Measurements from ENCODE around the gene ZNF763. TPM values are rescaled to one million over a fixed set of nuclear protein-coding genes. Genes with fewer than 3 reads are reported as not detected.
"Not testable (repeated sequence)": the region's sequence is repeated elsewhere in the genome, so short reads cannot be mapped to it uniquely, and the experiment has no call there.

Gene ZNF763
- total RNA-seq, 1 experiment from 2014 or later: 0.39 TPM

DNA sequence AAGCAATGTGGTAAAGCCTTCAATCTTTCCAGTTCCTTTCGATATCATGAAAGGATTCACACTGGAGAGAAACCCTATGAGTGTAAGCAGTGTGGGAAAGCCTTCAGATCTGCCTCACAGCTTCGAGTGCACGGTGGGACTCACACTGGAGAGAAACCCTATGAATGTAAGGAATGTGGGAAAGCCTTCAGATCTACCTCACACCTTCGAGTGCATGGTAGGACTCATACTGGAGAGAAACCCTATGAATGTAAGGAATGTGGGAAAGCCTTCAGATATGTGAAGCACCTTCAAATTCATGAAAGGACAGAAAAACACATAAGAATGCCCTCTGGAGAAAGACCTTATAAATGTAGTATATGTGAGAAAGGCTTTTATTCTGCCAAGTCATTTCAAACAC lies 15.6 kb upstream of the ZNF763 start:
- no peak for ATAC-seq
- intact Hi-C loops (cut with micrococcal nuclease; ENCODE audit: unreplicated experiment): no loop called here
- Histone ChIP-seq H3K9me3 (ENCODE audit: control insufficient read depth, insufficient read depth, low read depth, low read length) (peaks cover 77% of the 10 kb centered on the region), H3K4me1 (ENCODE audit: control insufficient read depth, insufficient read depth, low read length) (no peaks in the 10 kb centered on the region), H3K27ac (ENCODE audit: low read length) (no peak overlapping the region), H3K27me3 (ENCODE audit: control insufficient read depth, insufficient read depth, low read length) (no peaks in the 10 kb centered on the region), H3K36me3 (ENCODE audit: control insufficient read depth, insufficient read depth, low read length) (peaks cover 3% of the 10 kb centered on the region; the same call in 1 of the 2 replicates), H3K4me3 (ENCODE audit: low read depth in 2 of 2, low read length in 2 of 2) (no peak overlapping the region)
- CTCF ChIA-PET: no interaction called here
- DNase-seq (ENCODE audit: low read depth, low spot score): no peak
- BruUV-seq (replicated peaks): no TSS peak
- TF ChIP-seq, protein P1, sequence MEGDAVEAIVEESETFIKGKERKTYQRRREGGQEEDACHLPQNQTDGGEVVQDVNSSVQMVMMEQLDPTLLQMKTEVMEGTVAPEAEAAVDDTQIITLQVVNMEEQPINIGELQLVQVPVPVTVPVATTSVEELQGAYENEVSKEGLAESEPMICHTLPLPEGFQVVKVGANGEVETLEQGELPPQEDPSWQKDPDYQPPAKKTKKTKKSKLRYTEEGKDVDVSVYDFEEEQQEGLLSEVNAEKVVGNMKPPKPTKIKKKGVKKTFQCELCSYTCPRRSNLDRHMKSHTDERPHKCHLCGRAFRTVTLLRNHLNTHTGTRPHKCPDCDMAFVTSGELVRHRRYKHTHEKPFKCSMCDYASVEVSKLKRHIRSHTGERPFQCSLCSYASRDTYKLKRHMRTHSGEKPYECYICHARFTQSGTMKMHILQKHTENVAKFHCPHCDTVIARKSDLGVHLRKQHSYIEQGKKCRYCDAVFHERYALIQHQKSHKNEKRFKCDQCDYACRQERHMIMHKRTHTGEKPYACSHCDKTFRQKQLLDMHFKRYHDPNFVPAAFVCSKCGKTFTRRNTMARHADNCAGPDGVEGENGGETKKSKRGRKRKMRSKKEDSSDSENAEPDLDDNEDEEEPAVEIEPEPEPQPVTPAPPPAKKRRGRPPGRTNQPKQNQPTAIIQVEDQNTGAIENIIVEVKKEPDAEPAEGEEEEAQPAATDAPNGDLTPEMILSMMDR (IDR thresholded peaks at IDR 0.05): no peak
- TF ChIP-seq, protein P2, sequence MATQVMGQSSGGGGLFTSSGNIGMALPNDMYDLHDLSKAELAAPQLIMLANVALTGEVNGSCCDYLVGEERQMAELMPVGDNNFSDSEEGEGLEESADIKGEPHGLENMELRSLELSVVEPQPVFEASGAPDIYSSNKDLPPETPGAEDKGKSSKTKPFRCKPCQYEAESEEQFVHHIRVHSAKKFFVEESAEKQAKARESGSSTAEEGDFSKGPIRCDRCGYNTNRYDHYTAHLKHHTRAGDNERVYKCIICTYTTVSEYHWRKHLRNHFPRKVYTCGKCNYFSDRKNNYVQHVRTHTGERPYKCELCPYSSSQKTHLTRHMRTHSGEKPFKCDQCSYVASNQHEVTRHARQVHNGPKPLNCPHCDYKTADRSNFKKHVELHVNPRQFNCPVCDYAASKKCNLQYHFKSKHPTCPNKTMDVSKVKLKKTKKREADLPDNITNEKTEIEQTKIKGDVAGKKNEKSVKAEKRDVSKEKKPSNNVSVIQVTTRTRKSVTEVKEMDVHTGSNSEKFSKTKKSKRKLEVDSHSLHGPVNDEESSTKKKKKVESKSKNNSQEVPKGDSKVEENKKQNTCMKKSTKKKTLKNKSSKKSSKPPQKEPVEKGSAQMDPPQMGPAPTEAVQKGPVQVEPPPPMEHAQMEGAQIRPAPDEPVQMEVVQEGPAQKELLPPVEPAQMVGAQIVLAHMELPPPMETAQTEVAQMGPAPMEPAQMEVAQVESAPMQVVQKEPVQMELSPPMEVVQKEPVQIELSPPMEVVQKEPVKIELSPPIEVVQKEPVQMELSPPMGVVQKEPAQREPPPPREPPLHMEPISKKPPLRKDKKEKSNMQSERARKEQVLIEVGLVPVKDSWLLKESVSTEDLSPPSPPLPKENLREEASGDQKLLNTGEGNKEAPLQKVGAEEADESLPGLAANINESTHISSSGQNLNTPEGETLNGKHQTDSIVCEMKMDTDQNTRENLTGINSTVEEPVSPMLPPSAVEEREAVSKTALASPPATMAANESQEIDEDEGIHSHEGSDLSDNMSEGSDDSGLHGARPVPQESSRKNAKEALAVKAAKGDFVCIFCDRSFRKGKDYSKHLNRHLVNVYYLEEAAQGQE (IDR thresholded peaks at IDR 0.05; ENCODE audit: insufficient read depth in 1 of 2, low read depth in 2 of 2, low read length in 1 of 2): no peak
- TF ChIP-seq SIN3A (IDR thresholded peaks at IDR 0.05; ENCODE audit: borderline replicate concordance, insufficient read depth, low read depth, low read length) (no peak), POLR2AphosphoS5 (IDR thresholded peaks at IDR 0.05; ENCODE audit: low read depth, low read length) (no peak), TCF7L2 (IDR thresholded peaks at IDR 0.05; ENCODE audit: low read depth, low read length) (no peak)
- POLR2A ChIA-PET: no interaction called here
- in situ Hi-C loops (cut with HindIII; ENCODE audit: low pct_unique_long_range_greater_than_20kb, low sequenced_read_pairs): no loop called here

DNA sequence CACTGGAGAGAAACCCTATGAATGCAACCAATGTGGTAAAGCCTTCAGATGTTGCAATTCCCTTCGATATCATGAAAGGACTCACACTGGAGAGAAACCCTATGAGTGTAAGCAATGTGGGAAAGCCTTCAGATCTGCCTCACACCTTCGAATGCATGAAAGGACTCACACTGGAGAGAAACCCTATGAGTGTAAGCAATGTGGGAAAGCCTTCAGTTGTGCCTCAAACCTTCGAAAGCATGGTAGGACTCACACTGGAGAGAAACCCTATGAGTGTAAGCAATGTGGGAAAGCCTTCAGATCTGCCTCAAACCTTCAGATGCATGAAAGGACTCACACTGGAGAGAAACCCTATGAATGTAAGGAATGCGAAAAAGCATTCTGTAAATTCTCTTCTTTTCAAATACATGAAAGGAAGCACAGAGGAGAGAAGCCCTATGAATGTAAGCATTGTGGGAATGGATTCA lies 15.2 kb upstream of the ZNF763 start:
- H3K4me3 ChIP-seq (ENCODE audit: low read depth in 2 of 2, low read length in 2 of 2); H3K4me1 ChIP-seq (ENCODE audit: control insufficient read depth, insufficient read depth, low read length); CTCF ChIA-PET; H3K27me3 ChIP-seq (ENCODE audit: control insufficient read depth, insufficient read depth, low read length); H3K36me3 ChIP-seq (ENCODE audit: control insufficient read depth, insufficient read depth, low read length); ATAC-seq; H3K27ac ChIP-seq (ENCODE audit: low read length); in situ Hi-C loops (cut with HindIII; ENCODE audit: low pct_unique_long_range_greater_than_20kb, low sequenced_read_pairs); BruUV-seq (replicated peaks); POLR2A ChIA-PET; intact Hi-C loops (cut with micrococcal nuclease; ENCODE audit: unreplicated experiment); DNase-seq (ENCODE audit: low read depth, low spot score): not testable (repeated sequence)
- H3K9me3 ChIP-seq (ENCODE audit: control insufficient read depth, insufficient read depth, low read depth, low read length): peaks cover 76% of the 10 kb centered on the region

DNA sequence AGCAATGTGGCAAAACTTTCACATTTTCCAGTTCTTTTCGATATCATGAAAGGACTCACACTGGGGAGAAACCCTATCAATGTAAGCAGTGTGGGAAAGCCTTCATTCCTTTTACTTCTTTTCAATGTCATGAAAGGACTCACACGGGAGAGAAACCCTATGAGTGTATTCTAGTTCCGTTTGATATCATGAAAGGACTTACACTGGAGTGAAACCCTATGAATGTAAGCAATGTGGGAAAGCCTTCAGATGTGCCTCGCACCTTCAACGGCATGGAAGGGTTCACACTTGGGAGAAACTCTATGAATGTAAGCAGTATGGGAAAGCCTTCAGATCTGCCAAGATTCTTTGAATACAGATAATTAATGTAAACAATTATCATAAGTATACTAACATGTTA lies 14.5 kb upstream of the ZNF763 start:
- no peak overlapping the region for H3K4me3 ChIP-seq (ENCODE audit: low read depth in 2 of 2, low read length in 2 of 2)
- TF ChIP-seq, protein P1 (IDR thresholded peaks at IDR 0.05): no peak
- TF ChIP-seq POLR2AphosphoS5 (IDR thresholded peaks at IDR 0.05; ENCODE audit: low read depth, low read length): no peak
- TF ChIP-seq TCF7L2 (IDR thresholded peaks at IDR 0.05; ENCODE audit: low read depth, low read length): no peak
- TF ChIP-seq, protein P2 (IDR thresholded peaks at IDR 0.05; ENCODE audit: insufficient read depth in 1 of 2, low read depth in 2 of 2, low read length in 1 of 2): no peak
- no peak for TF ChIP-seq SIN3A (IDR thresholded peaks at IDR 0.05; ENCODE audit: borderline replicate concordance, insufficient read depth, low read depth, low read length)
- intact Hi-C loops (cut with micrococcal nuclease; ENCODE audit: unreplicated experiment) (no loop called here), in situ Hi-C loops (cut with HindIII; ENCODE audit: low pct_unique_long_range_greater_than_20kb, low sequenced_read_pairs) (no loop called here)
- no peak for ATAC-seq
- ChIA-PET CTCF (no interaction called here), POLR2A (no interaction called here)
- no peak overlapping the region for H3K27ac ChIP-seq (ENCODE audit: low read length)
- no peaks in the 10 kb centered on the region for H3K27me3 ChIP-seq (ENCODE audit: control insufficient read depth, insufficient read depth, low read length)
- H3K9me3 ChIP-seq (ENCODE audit: control insufficient read depth, insufficient read depth, low read depth, low read length): peaks cover 74% of the 10 kb centered on the region
- H3K4me1 ChIP-seq (ENCODE audit: control insufficient read depth, insufficient read depth, low read length): no peaks in the 10 kb centered on the region
- peaks cover 3% of the 10 kb centered on the region; the same call in 1 of the 2 replicates for H3K36me3 ChIP-seq (ENCODE audit: control insufficient read depth, insufficient read depth, low read length)
- no peak for DNase-seq (ENCODE audit: low read depth, low spot score)
- no TSS peak for BruUV-seq (replicated peaks)

All from Panc1 (cell line).